ENCODE data around the gene TMEM178B. TPM values are rescaled to one million over a fixed set of nuclear protein-coding genes. Genes with fewer than 3 reads are reported as not detected.

TMEM178B gene
- total RNA-seq, 6 experiments from 2014 or later: under 0.01 to 0.53 (median 0.13) TPM; not detected in 2

DNA sequence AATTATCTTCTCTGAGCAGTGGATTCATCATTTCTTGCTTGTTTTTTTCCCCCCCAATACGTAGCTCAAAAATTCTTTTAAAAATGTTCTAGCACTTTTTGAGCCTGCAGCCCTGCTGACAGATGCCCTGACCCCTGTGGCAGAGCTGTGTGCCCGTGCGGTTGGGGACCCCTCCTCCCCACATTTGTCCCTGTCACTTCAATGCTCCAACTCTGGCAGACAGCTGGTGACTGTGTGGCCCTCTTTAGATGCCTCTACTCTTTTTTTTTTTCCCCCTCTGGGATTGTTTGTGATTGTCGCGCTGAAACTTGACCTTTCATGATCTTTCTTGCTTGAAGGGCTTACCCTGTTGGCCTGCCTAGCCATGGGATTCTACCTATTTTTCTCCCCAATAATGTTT, 214.1 kb downstream of the TMEM178B start:
- Histone ChIP-seq H3K36me3 (no peaks in the 10 kb centered on the region), H3K4me1 (no peaks in the 10 kb centered on the region), H3K4me3 (no peak overlapping the region), H3K27ac (no peak overlapping the region), H3K9me3 (no peaks in the 10 kb centered on the region), H3K27me3 (no peaks in the 10 kb centered on the region)
- DNase-seq: no peak
- intact Hi-C loops (cut with DNase I): no loop called here
- WGBS (ENCODE audit: insufficient coverage, low coverage, low lambda C conversion rate, missing lambda C conversion rate): 29% methylated on average over 5 of the region's 5 CpGs
- ATAC-seq: no peak
- TF ChIP-seq, protein P1, sequence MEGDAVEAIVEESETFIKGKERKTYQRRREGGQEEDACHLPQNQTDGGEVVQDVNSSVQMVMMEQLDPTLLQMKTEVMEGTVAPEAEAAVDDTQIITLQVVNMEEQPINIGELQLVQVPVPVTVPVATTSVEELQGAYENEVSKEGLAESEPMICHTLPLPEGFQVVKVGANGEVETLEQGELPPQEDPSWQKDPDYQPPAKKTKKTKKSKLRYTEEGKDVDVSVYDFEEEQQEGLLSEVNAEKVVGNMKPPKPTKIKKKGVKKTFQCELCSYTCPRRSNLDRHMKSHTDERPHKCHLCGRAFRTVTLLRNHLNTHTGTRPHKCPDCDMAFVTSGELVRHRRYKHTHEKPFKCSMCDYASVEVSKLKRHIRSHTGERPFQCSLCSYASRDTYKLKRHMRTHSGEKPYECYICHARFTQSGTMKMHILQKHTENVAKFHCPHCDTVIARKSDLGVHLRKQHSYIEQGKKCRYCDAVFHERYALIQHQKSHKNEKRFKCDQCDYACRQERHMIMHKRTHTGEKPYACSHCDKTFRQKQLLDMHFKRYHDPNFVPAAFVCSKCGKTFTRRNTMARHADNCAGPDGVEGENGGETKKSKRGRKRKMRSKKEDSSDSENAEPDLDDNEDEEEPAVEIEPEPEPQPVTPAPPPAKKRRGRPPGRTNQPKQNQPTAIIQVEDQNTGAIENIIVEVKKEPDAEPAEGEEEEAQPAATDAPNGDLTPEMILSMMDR (IDR thresholded peaks at IDR 0.05): no peak
- no peak for TF ChIP-seq POLR2A (IDR thresholded peaks at IDR 0.05)

DNA sequence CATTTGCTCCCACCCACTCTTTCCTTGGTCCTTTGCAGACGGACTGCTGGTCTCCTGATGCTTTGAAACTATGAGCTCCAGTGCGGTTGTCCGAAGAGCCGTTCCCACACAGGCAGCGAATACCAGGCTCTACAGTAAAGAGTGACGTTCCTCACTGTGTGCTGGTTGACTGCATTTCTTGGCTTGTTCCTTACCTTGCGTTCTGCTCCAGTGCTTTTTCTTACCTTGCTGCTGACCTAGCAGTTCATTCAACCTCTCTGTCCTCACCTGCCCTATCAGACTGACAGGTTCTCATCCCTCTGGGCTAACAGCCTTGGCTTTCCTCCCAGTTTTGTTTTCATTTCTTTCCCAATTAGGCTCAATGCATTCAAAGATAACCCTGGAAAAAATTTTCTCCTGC, 214.8 kb downstream of the TMEM178B start:
- DNase-seq (no peak), ATAC-seq (no peak)
- H3K36me3 ChIP-seq: no peaks in the 10 kb centered on the region
- no peak overlapping the region for H3K4me3 ChIP-seq
- no peaks in the 10 kb centered on the region for H3K9me3 ChIP-seq
- H3K27me3 ChIP-seq: no peaks in the 10 kb centered on the region
- TF ChIP-seq POLR2A (IDR thresholded peaks at IDR 0.05): no peak
- TF ChIP-seq, protein P1 (IDR thresholded peaks at IDR 0.05): no peak
- H3K4me1 ChIP-seq: no peaks in the 10 kb centered on the region
- WGBS (ENCODE audit: insufficient coverage, low coverage, low lambda C conversion rate, missing lambda C conversion rate): 67% methylated on average over 7 of the region's 7 CpGs
- intact Hi-C loops (cut with DNase I): no loop called here
- no peak overlapping the region for H3K27ac ChIP-seq

DNA sequence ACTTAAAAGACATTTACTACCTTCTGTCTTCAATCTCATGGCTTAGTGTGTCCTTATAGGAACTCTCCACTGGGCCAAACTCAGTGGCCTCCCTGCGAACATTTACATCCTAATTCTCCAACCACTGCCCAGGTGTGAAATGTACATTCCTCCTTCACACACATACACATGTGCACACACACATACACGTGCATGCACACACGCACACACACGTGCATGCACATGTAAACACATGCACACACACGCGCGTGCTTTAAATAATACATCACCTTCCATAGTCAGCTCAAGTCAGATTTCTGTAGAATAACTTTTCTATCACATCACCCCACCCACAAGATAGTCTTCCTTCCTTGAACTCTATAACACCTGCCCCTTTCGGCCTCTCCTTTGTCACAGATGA, 216.5 kb downstream of the TMEM178B start:
- 74% methylated on average over 8 of the region's 8 CpGs for WGBS (ENCODE audit: insufficient coverage, low coverage, low lambda C conversion rate, missing lambda C conversion rate)
- intact Hi-C loops (cut with DNase I): no loop called here
- no peak overlapping the region for H3K4me3 ChIP-seq
- H3K27me3 ChIP-seq: no peaks in the 10 kb centered on the region
- DNase-seq: no peak
- H3K4me1 ChIP-seq: no peaks in the 10 kb centered on the region
- no peak for ATAC-seq
- no peak overlapping the region for H3K27ac ChIP-seq
- H3K36me3 ChIP-seq: no peaks in the 10 kb centered on the region
- TF ChIP-seq POLR2A (IDR thresholded peaks at IDR 0.05): no peak
- TF ChIP-seq, protein P1 (IDR thresholded peaks at IDR 0.05): no peak
- H3K9me3 ChIP-seq: no peaks in the 10 kb centered on the region

DNA sequence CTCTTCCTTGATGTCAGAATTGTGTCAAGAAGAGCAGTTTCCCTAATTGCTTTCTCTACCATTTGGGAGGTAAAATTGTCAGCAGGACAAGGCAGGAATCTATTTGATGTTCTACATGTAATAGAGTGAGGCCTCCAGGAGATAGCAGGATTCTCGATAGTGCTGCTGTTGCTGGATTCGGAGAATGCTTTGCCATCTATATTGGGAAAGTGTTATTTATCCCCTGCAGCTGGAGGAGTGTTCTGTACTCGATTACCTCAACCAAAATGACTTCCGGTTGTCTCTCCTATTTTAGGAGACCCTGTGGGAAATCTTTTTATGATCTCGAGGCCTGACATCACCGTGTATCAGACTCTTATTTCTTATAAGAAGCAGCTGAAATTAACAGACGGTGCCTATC, 217.1 kb downstream of the TMEM178B start:
- ATAC-seq (no peak), DNase-seq (no peak)
- TF ChIP-seq POLR2A (IDR thresholded peaks at IDR 0.05): no peak
- TF ChIP-seq, protein P1 (IDR thresholded peaks at IDR 0.05): no peak
- intact Hi-C loops (cut with DNase I): no loop called here
- WGBS (ENCODE audit: insufficient coverage, low coverage, low lambda C conversion rate, missing lambda C conversion rate): 71% methylated on average over 5 of the region's 7 CpGs
- H3K4me1 ChIP-seq: no peaks in the 10 kb centered on the region
- no peaks in the 10 kb centered on the region for H3K9me3 ChIP-seq
- no peaks in the 10 kb centered on the region for H3K36me3 ChIP-seq
- no peak overlapping the region for H3K27ac ChIP-seq
- no peak overlapping the region for H3K4me3 ChIP-seq
- H3K27me3 ChIP-seq: no peaks in the 10 kb centered on the region

DNA sequence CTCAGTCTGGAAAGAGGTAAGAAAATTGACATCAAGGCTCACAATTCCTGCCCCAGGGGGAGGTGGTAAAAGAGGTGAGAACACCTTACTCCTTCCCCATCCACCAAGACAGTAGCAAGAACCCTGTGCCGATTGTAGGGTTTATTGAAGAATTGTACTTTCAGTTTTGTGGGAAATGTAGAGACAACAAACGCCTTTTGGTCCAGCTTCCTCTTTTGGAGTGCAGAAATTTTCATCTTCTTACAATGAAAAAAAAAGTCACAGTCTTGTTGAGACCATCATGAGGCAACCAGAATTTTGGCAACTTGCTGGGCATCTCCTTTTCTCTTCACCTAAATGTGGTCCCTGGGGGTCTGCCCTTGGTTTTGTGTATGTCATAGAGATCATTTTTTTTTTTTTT, 217.7 kb downstream of the TMEM178B start:
- TF ChIP-seq, protein P1 (IDR thresholded peaks at IDR 0.05): no peak
- TF ChIP-seq POLR2A (IDR thresholded peaks at IDR 0.05): no peak
- 47% methylated on average over 2 of the region's 2 CpGs for WGBS (ENCODE audit: insufficient coverage, low coverage, low lambda C conversion rate, missing lambda C conversion rate)
- Histone ChIP-seq H3K4me3 (no peak overlapping the region), H3K4me1 (no peaks in the 10 kb centered on the region), H3K9me3 (no peaks in the 10 kb centered on the region), H3K27me3 (no peaks in the 10 kb centered on the region), H3K36me3 (no peaks in the 10 kb centered on the region), H3K27ac (no peak overlapping the region)
- DNase-seq: no peak
- no peak for ATAC-seq
- intact Hi-C loops (cut with DNase I): no loop called here

All from right lobe of liver (tissue), 6 donors.